Glomerular visceral epithelial cell (primary cell): Measurements from ENCODE around the gene ARHGAP42.

Experiments used
- DNase-seq: peaks from one replicate; pipeline ENCODE4 v3.0.0-alpha.2; 2016; ENCODE audit errors: extremely low spot score

ARHGAP42 gene

GRCh38 chr11:100918551-100919500 is 231.7 kb downstream of the ARHGAP42 start:
- no peak for DNase-seq

GRCh38 chr11:100920593-100920992 is 233.5 kb downstream of the ARHGAP42 start:
- no peak for DNase-seq

GRCh38 chr11:100922121-100922520 is 235.0 kb downstream of the ARHGAP42 start:
- DNase-seq: no peak

- peak; percentile 23 for DNase-seq
Measured at GRCh38 chr11:100923555-100923954, 236.5 kb downstream of the ARHGAP42 start.

GRCh38 chr11:100925935-100926334 is 238.8 kb downstream of the ARHGAP42 start:
- peak; percentile 47 for DNase-seq

GRCh38 chr11:100927579-100927978 is 240.5 kb downstream of the ARHGAP42 start:
- no peak for DNase-seq

- DNase-seq: no peak
Measured at GRCh38 chr11:100928426-100928825, 241.3 kb downstream of the ARHGAP42 start.

GRCh38 chr11:100929377-100929776 is 242.3 kb downstream of the ARHGAP42 start:
- no peak for DNase-seq

- DNase-seq: peak; percentile 64
Measured at GRCh38 chr11:100930185-100930778, 243.2 kb downstream of the ARHGAP42 start.

- peak; percentile 42 for DNase-seq
Measured at GRCh38 chr11:100932474-100933100, 245.5 kb downstream of the ARHGAP42 start.

GRCh38 chr11:100936781-100937180 is 249.7 kb downstream of the ARHGAP42 start:
- no peak for DNase-seq

GRCh38 chr11:100939571-100939970 is 252.5 kb downstream of the ARHGAP42 start:
- no peak for DNase-seq

- no peak for DNase-seq
Measured at GRCh38 chr11:100940111-100940510, 253.0 kb downstream of the ARHGAP42 start.

GRCh38 chr11:100941033-100941432 is 253.9 kb downstream of the ARHGAP42 start:
- DNase-seq: no peak

- no peak for DNase-seq
Measured at GRCh38 chr11:100942016-100942415, 254.9 kb downstream of the ARHGAP42 start.

GRCh38 chr11:100948936-100949335 is 261.8 kb downstream of the ARHGAP42 start:
- DNase-seq: no peak

GRCh38 chr11:100949443-100949842 is 262.4 kb downstream of the ARHGAP42 start:
- no peak for DNase-seq

- DNase-seq: no peak
Measured at GRCh38 chr11:100955318-100955717, 268.2 kb downstream of the ARHGAP42 start.

GRCh38 chr11:100956351-100956750 is 269.3 kb downstream of the ARHGAP42 start:
- no peak for DNase-seq

- no peak for DNase-seq
Measured at GRCh38 chr11:100957499-100957898, 270.4 kb downstream of the ARHGAP42 start.

- no peak for DNase-seq
Measured at GRCh38 chr11:100961633-100962032, 274.5 kb downstream of the ARHGAP42 start.

GRCh38 chr11:100963375-100963774 is 276.3 kb downstream of the ARHGAP42 start:
- no peak for DNase-seq

- DNase-seq: no peak
Measured at GRCh38 chr11:100964435-100964834, 277.3 kb downstream of the ARHGAP42 start.
